ENCODE results near the gene NCOA1.

Gene NCOA1

GRCh38 chr2:24651643-24652003 is 160.6 kb downstream of the NCOA1 start:
- Histone ChIP-seq H3K4me3 (ENCODE audit: low read depth, low read length) (no peak overlapping the region), H3K4me1 (ENCODE audit: control insufficient read depth, insufficient read depth, low read length) (peaks cover 4% of the 10 kb centered on the region; the same call in 1 of the 2 replicates), H3K36me3 (ENCODE audit: control insufficient read depth in 2 of 2, insufficient read depth in 1 of 2, low read length in 2 of 2) (no peaks in the 10 kb centered on the region), H3K9me3 (ENCODE audit: control insufficient read depth, insufficient read depth, low read depth, low read length) (no peaks in the 10 kb centered on the region), H3K27ac (ENCODE audit: extremely low read depth, low read depth, low read length) (no peak overlapping the region)
- TF ChIP-seq ZNF658 (tag by site-specific recombination; IDR thresholded peaks at IDR 0.05) (no peak), ZNF645 (tag by site-specific recombination; IDR thresholded peaks at IDR 0.05) (no peak), ZNF501 (tag by site-specific recombination; IDR thresholded peaks at IDR 0.05) (no peak), ZNF266 (tag by site-specific recombination; IDR thresholded peaks at IDR 0.05; ENCODE audit: low read depth) (no peak), ZIC2 (tag by site-specific recombination; IDR thresholded peaks at IDR 0.05) (no peak), ZNF148 (tag by site-specific recombination; IDR thresholded peaks at IDR 0.05; ENCODE audit: borderline replicate concordance) (no peak), GFI1B (tag by site-specific recombination; IDR thresholded peaks at IDR 0.05) (no peak), ZSCAN4 (tag by site-specific recombination; IDR thresholded peaks at IDR 0.05) (no peak), ZNF2 (tag by site-specific recombination; IDR thresholded peaks at IDR 0.05) (no peak), ZNF416 (tag by site-specific recombination; IDR thresholded peaks at IDR 0.05) (no peak), ZNF747 (tag by site-specific recombination; IDR thresholded peaks at IDR 0.05) (no peak), ZNF513 (tag by site-specific recombination; IDR thresholded peaks at IDR 0.05) (no peak), EGR2 (tag by site-specific recombination; IDR thresholded peaks at IDR 0.05; ENCODE audit: low read depth) (no peak), ZNF112 (tag by site-specific recombination; IDR thresholded peaks at IDR 0.05) (no peak), ZBTB7A (tag by site-specific recombination; IDR thresholded peaks at IDR 0.05; ENCODE audit: low read depth) (no peak), ZNF777 (tag by site-specific recombination; IDR thresholded peaks at IDR 0.05; ENCODE audit: borderline replicate concordance) (no peak), ZBTB1 (tag by site-specific recombination; IDR thresholded peaks at IDR 0.05) (no peak)
- ChIA-PET CTCF (no interaction called here), POLR2A (no interaction called here)

GRCh38 chr2:24652265-24653182 is 161.5 kb downstream of the NCOA1 start:
- no peak overlapping the region for H3K27ac ChIP-seq (ENCODE audit: extremely low read depth, low read depth, low read length)
- ChIA-PET CTCF (no interaction called here), POLR2A (no interaction called here)
- H3K36me3 ChIP-seq (ENCODE audit: control insufficient read depth in 2 of 2, insufficient read depth in 1 of 2, low read length in 2 of 2): no peaks in the 10 kb centered on the region
- no peak overlapping the region for H3K4me3 ChIP-seq (ENCODE audit: low read depth, low read length)
- peaks cover 4% of the 10 kb centered on the region; the same call in 1 of the 2 replicates for H3K4me1 ChIP-seq (ENCODE audit: control insufficient read depth, insufficient read depth, low read length)
- no peaks in the 10 kb centered on the region for H3K9me3 ChIP-seq (ENCODE audit: control insufficient read depth, insufficient read depth, low read depth, low read length)
- TF ChIP-seq ZSCAN23 (tag by site-specific recombination; IDR thresholded peaks at IDR 0.05) (no peak), ZNF26 (tag by site-specific recombination; IDR thresholded peaks at IDR 0.05) (no peak), ZBTB48 (tag by site-specific recombination; IDR thresholded peaks at IDR 0.05) (no peak), ZNF184 (tag by site-specific recombination; IDR thresholded peaks at IDR 0.05) (no peak), KLF16 (tag by site-specific recombination; IDR thresholded peaks at IDR 0.05) (no peak), SETDB1 (IDR thresholded peaks at IDR 0.05; ENCODE audit: insufficient read length, low read length) (no peak), HOXA7 (CRISPR knock-in tag; IDR thresholded peaks at IDR 0.05; ENCODE audit: borderline replicate concordance) (no peak)
